ENCODE data around the gene GCKR.

Gene GCKR

DNA sequence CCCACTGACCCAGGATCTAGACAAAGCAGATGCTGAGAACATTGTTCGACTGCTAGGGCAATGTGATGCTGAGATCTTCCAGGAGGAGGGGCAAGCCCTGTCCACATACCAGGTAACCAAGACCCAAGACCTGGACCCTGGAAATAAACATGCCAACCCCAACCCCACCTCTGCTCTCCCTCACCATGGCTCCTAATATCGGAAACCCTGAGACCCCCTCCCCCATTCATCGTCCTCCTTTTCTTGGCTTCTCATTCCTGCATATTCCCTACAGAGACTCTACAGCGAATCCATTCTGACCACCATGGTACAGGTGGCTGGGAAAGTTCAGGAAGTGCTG lies 619 bp downstream of the GCKR start:
- Histone ChIP-seq H3K36me3 (no peaks in the 10 kb centered on the region), H3K9me3 (ENCODE audit: severe bottlenecking) (no peaks in the 10 kb centered on the region), H3K27me3 (ENCODE audit: insufficient read depth, low read depth, severe bottlenecking) (peaks cover 3% of the 10 kb centered on the region), H3K4me3 (ENCODE audit: low read depth, low read length) (no peak overlapping the region), H3K27ac (no peak overlapping the region)
- TF ChIP-seq, protein P1, sequence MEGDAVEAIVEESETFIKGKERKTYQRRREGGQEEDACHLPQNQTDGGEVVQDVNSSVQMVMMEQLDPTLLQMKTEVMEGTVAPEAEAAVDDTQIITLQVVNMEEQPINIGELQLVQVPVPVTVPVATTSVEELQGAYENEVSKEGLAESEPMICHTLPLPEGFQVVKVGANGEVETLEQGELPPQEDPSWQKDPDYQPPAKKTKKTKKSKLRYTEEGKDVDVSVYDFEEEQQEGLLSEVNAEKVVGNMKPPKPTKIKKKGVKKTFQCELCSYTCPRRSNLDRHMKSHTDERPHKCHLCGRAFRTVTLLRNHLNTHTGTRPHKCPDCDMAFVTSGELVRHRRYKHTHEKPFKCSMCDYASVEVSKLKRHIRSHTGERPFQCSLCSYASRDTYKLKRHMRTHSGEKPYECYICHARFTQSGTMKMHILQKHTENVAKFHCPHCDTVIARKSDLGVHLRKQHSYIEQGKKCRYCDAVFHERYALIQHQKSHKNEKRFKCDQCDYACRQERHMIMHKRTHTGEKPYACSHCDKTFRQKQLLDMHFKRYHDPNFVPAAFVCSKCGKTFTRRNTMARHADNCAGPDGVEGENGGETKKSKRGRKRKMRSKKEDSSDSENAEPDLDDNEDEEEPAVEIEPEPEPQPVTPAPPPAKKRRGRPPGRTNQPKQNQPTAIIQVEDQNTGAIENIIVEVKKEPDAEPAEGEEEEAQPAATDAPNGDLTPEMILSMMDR (IDR thresholded peaks at IDR 0.05; ENCODE audit: low read depth, low read length), result no peak
- DNase-seq, result no peak

DNA sequence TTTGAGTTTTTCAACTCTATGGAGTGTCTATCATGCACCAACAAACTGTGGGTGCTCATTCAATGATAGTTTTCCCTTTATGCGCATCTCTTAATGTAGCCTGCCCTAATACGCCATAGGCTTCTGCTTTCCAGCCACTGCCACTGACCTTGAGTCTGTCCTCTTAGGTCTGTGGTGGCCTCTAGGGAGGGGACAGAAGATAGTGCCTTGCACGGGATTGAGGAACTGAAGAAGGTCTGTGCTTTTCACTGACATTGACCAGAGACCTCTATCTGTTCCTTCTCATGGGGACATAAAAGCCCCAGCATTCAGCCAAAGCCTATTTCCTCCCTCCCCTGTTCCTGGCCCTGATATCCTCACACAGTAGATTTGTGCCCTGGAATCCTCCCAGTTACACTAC lies 2.3 kb downstream of the GCKR start:
- DNase-seq, result no peak
- H3K4me3 ChIP-seq (ENCODE audit: low read depth, low read length), result no peak overlapping the region
- TF ChIP-seq, protein P1 (IDR thresholded peaks at IDR 0.05; ENCODE audit: low read depth, low read length), result no peak
- no peaks in the 10 kb centered on the region for H3K36me3 ChIP-seq
- peaks cover 3% of the 10 kb centered on the region for H3K27me3 ChIP-seq (ENCODE audit: insufficient read depth, low read depth, severe bottlenecking)
- H3K27ac ChIP-seq, result no peak overlapping the region
- H3K9me3 ChIP-seq (ENCODE audit: severe bottlenecking), result no peaks in the 10 kb centered on the region

DNA sequence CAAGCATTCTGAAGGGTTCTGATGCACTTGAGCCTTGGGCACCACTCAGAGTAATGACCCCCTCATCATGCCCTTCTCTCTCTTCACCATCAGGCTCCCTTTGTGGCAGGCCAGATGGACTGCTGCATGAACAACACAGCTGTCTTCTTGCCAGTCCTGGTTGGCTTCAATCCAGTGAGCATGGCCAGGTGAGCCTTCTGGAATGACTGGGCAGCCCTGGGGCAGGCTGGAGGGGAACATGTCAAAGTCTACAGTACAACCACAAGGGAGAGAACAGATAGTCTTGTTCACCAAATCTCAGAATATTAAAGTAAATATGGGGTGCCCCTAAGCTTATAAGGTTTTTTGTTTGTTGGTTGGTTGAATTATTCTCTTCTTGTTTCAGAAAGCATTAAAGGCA lies 4.4 kb downstream of the GCKR start:
- no peak for DNase-seq
- H3K27me3 ChIP-seq (ENCODE audit: insufficient read depth, low read depth, severe bottlenecking), result no peaks in the 10 kb centered on the region

DNA sequence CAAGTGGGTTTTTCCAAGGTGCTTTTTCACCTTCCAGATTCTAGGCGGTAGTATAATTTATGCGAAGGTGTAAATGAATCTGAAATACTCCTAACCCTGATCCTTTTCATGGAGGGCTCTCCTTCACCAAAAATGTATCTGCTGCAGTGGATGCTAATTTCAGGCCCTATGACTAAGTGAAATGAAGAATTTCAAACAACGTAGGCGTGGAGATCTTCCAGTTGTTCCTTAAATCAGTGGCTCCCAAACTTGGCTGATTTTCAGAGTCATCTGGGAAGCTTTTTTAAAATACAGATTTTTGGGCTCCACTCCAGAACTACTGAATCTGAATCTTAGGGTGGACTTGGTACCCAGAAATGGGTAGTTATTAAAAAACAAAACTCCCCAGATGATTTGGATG lies 5.5 kb downstream of the GCKR start:
- TF ChIP-seq, protein P1 (IDR thresholded peaks at IDR 0.05; ENCODE audit: low read depth, low read length), result no peak
- H3K27ac ChIP-seq, result no peak overlapping the region
- no peaks in the 10 kb centered on the region for H3K27me3 ChIP-seq (ENCODE audit: insufficient read depth, low read depth, severe bottlenecking)
- no peak for DNase-seq
- H3K4me3 ChIP-seq (ENCODE audit: low read depth, low read length), result no peak overlapping the region
- H3K9me3 ChIP-seq (ENCODE audit: severe bottlenecking), result no peaks in the 10 kb centered on the region
- no peaks in the 10 kb centered on the region for H3K36me3 ChIP-seq

More for the DNA sequence above, 4.4 kb downstream of the GCKR start:
- TF ChIP-seq, protein P1 (IDR thresholded peaks at IDR 0.05; ENCODE audit: low read depth, low read length), result no peak
- Histone ChIP-seq H3K4me3 (ENCODE audit: low read depth, low read length) (no peak overlapping the region), H3K27ac (no peak overlapping the region), H3K36me3 (no peaks in the 10 kb centered on the region), H3K9me3 (ENCODE audit: severe bottlenecking) (no peaks in the 10 kb centered on the region)

DNA sequence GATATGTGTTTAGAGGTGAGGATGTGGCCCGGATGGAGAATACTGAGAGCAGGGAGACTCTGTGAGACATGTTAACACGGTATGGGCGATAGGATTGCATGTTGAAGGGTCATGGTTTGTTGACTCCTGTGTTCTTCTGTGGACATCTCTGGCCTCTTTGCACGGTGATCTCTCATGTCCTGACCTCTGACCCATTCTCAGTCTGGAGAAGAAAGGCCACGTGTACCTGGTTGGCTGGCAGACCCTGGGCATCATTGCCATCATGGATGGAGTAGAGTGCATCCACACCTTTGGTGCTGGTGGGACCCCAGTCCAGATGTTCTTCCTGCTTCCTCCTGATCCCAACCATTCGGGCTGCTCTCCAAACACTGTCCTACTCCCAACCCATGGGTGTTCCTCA lies 9.9 kb downstream of the GCKR start:
- no peak for DNase-seq
- TF ChIP-seq, protein P1 (IDR thresholded peaks at IDR 0.05; ENCODE audit: low read depth, low read length), result no peak
- H3K4me3 ChIP-seq (ENCODE audit: low read depth, low read length), result no peak overlapping the region
- H3K36me3 ChIP-seq, result no peaks in the 10 kb centered on the region
- no peaks in the 10 kb centered on the region for H3K9me3 ChIP-seq (ENCODE audit: severe bottlenecking)
- H3K27ac ChIP-seq, result no peak overlapping the region
- no peaks in the 10 kb centered on the region for H3K27me3 ChIP-seq (ENCODE audit: insufficient read depth, low read depth, severe bottlenecking)

DNA sequence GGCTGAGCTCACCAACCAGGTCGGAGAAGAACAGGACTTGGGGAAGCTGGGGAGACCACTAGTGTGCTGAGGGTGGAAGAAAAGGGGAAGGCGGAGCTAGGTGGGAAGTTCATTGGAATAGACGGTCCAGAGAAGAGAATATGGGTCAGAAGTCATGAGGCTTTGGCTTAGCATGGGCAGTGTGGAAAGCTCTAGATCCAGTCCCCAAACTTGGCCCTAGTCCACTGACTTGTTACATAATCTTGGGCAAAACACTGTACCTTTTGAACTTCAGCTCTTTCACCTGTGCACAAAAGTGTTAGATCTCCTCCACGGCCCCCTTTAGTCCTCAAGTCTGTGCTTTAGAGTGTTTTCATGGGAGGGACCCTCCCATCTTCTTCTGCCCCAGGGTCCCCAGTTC lies 10.7 kb downstream of the GCKR start:
- TF ChIP-seq, protein P1 (IDR thresholded peaks at IDR 0.05; ENCODE audit: low read depth, low read length), result no peak
- no peak overlapping the region for H3K27ac ChIP-seq
- no peaks in the 10 kb centered on the region for H3K9me3 ChIP-seq (ENCODE audit: severe bottlenecking)
- no peaks in the 10 kb centered on the region for H3K27me3 ChIP-seq (ENCODE audit: insufficient read depth, low read depth, severe bottlenecking)
- DNase-seq, result no peak
- no peak overlapping the region for H3K4me3 ChIP-seq (ENCODE audit: low read depth, low read length)
- no peaks in the 10 kb centered on the region for H3K36me3 ChIP-seq

All from WERI-Rb-1 (cell line).